Middle frontal gyrus (tissue), 1 donor: Measurements from ENCODE around the gene NINJ1.
"Not testable (repeated sequence)": the region's sequence is repeated elsewhere in the genome, so short reads cannot be mapped to it uniquely, and the experiment has no call there.

Experiments used
- DNase-seq: peaks from one replicate; pipeline ENCODE4 v3.0.0-alpha.2; 2015; ENCODE audit warnings: low spot score; ENCODE audit errors: extremely low spot score

Gene NINJ1

DNA sequence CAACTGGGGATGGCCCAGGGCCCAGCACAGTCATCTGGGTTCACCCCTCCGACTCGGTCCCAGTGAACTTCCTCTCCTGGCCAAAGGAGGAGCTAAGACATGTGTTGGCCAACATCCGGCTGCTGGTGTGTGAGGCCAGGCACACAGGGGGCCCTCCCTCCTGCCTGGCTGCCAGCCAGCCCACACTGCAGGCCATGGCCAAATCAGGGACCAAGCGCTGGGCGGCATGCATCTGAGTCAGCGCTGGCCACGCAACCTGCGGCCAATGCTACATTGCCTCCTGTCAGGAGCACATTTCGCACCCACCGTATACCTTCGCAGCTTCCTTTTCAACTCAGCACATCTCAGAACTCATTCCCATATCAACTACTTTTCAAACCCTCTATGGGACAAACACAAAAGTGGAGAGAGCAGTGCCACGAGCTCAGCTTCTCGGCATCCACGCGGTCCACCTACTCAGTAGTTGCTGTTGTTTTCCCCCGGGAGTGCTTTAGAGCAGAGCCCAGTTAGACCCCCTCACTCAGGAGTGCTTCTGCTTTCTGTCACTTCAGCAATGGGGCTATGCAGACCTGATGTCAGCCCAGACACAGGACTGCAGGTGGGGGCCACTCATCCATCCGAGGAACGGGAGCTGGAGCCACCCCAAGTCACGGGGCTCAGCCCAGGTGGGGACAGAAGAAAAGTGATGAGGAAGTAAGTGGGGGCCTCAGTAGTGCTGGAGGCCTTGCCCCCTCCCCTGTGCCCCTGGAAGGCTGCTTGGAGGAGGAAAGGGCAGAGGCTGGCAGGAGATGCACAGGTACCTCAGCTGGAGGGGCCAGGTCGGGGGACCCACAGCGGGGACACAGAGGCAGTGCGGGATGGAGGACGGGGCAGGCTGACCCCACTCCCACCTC, 13.9 kb downstream of the NINJ1 start:
- DNase-seq, result no peak

DNA sequence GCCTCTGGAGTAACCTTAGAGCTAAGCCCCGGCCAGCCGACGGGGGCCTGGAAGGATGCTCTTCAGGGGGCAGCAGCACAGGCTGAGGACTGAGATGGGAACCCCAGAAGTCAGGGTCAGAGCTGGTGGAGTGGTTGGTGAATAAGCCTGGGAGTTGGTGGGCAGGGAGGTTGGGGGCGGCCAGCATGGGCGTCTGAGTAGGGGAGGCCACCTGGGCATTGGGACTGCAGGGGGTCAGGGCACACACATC, 14.4 kb downstream of the NINJ1 start:
- DNase-seq, result no peak

DNA sequence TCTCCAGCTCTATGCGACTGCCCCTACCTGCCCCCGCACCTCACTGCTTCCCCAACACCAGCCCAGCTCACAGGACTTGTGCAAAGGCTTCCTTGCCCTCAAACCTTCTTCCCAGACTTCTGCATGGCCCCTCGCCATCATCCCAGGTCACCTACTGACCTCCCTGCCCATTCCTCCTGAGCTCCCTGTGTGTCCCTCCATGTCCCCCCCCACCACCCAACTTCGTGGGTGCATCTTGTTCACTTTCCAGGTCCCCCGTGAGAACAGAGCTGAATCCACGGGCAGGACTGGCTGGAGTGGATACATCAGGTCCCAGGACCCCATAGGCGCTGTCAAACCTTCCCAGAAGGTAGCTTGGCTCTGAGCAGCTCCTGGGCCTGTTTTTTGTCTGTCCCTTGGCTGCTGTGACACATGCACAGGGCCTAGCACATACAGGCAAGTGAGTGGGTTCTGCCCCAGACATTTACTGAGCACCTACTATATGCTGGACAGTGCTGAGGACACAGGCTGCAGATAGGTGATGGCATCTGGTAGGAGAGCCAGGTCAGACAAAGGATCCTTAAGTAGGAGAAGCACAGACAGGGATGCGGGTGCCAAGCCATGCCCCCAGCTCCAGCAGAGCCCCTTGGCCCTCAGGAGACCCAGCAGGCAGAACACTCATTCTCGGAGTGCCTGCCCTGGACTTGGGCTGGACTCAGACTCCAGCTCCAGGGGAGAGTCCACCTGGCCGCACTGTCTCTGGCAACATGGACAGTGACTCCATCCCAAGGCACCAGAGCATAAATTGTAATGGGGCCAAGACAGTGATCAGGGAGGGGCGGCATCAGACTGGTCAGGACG, 15.0 kb downstream of the NINJ1 start:
- DNase-seq, result no peak

DNA sequence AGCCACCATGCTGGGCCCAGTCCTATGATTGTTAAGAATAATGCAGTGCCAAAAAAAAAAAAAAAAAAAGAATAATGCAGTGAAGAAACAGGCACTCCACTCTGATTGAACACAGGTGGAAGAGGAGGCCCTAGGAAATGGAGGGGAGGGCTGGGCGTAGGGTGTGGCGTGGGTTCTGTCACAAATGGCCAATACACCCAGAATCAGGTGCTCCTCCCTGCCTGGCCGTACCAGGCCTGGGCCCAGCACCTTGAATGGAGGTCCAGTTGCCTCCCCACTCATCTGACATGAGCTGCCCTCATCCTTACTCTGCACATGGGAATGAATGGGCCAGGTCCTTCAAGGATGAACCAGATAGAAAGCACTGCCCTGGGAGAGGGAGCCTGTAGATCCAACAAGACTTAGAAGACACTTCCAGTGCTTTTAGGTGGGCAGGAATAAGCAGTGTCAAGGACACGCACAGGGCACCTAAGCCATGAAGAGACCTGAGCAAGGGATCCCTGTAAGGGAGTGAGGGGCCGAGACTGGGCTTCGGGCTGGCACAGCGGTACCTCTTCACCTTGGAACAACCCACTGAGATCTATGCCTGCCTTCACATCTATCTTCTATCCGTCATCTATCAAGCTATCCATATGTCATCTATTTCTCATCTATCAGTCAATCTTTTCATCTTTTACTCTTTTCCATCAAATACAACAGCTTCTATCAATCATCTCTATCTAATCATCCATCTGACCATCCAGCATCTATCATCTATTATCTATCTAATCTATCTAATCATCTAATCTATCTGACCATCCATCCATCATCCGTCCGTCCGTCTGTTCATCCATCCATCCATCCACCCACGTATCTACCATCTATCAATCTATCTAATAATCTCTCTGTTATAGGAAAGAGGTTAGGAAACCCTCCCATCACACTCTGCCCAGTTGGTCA, 15.9 kb downstream of the NINJ1 start:
- no peak for DNase-seq

DNA sequence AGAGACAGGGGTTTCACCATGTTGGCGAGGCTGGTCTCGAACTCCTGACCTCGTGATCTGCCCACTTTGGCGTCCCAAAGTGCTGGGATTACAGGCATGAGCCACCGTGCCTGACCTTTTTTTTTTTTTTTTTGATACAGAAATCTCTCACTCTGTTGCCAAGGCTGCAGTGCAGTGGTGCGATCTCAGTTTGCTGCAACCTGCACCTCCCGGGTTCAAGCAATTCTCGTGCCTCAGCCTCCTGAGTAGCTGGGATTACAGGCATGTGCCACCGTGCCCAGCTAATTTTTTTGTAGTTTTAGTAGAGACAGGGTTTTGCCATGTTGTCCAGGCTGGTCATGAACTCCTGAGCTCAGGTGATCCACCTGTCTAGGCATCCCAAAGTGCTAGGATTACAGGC, 16.5 kb downstream of the NINJ1 start:
- not testable (repeated sequence) for DNase-seq

DNA sequence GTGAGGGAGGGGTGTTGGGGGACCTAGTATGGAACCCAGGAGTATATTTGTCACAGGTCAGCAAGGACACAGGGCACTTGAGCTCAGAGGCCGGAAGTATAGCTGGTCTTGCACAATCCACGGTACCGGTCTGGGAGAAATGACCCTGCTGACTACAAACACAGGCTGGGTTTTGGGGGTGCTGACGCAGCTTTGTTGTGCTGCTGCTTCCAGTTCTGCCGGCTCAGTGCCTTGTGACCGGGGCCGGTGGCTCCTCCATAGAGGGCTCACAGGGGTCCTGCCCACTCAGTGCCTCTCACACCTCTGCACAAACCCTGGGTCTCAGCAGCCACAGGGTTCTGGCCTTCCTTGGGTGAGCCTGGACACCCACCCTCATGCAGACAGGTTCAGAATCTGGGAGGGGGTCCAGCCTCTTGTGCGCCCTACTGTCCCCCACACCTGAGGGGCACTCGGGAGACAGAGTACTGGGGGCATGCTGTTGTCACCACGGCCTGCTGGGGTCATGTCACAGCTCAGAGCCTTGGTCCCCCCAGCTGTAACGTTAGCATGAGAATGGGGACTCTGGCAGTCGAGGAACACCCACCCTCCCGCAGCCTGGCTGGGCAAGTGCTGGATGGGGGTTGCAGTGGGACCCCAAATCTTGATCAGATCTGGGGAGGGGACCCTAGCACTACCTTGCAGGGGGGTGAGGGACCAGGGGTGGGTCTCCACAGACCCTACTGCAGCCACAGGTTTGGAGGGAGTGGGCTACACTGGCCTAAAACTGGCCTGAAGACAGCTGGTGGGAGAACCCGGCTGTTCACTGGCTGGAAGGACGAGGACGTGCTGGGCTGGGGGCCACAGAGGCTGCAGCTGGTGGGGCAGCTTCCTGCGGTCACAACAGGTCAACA, 17.7 kb downstream of the NINJ1 start:
- DNase-seq, result no peak

DNA sequence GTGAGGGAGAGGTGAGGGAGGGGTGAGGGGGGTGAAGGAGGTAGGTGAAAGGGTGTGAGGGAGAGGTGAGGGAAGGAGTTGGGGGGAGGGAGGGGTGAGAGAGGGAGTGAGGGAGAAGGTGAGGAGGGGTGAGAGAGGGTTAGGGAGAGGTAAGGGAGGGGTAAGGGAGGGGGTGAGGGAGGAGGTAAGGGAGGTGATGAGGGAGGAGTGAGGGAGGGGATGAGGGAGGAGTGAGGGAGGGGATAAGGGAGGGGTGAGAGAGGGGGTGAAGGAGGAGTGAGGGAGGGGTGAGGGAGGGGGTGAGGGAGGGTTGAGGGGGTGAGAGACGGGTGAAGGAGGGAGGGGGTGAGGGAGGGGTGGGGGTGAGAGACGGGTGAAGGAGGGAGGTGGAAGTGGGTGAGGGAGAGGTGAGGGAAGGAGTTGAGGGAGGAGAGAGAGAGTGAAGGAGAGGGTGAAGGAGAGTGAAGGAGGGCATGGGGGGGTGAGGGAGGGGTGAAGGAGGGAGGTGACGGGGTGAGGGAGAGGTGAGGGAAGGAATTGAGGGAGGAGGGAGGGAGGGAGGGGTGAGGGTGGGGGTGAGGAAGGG, 18.5 kb downstream of the NINJ1 start:
- DNase-seq, result no peak

DNA sequence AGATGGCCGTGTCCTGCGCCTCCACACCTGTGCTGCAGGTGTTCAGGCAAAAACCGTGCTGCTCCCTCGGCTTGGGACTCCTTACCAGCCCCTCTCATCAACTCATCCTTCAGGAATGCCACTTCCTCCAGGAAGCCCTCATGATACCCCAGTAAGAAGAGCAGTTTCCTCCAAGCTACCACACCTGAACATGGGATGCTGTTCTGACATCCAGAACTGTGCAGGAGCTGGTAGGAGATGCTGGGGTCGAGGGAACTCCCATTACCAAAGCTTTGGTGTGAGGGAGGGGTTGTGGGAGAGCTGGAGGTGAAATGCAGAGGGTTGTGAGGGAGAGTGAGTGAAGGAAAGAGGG, 19.1 kb downstream of the NINJ1 start:
- no peak for DNase-seq

DNA sequence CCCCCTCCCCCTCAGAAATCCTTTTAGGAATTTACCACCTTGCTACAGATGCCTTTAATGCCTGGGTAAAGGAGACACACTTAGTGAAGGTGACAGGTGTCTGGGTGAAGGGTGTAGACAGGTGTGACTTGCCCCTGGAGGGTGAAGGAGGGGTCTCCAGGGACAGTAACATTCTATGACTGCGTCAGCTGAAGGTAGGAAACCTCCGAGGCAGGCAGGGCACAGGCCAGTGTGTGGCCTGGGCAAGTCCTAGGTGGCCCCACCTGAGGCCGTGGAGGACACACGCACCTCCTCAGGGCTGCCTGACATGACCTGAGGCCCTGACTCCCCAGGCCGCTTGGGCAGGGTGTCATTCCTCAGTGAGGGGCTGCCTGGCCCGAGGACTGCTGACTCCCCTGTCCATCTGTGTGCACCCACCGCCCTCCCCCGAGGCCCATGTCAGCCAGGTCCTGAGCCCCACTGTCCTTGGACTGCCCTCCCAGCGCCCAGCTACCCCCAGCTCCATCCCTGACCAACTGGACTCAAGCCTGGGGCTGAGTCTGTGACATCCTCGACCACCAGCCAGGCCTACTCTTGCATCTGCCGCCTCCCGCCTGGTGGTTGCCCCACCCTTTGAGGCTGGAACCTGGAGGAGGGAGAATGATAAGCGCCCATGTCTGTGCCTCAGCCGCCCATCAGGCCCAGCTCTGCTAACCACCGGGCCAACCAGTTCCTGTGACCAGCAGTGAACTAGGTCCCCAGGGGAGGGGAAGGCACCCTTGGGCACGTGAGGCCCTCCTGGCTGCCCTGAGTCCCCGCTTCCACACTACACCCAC, 19.7 kb downstream of the NINJ1 start:
- DNase-seq, result no peak

DNA sequence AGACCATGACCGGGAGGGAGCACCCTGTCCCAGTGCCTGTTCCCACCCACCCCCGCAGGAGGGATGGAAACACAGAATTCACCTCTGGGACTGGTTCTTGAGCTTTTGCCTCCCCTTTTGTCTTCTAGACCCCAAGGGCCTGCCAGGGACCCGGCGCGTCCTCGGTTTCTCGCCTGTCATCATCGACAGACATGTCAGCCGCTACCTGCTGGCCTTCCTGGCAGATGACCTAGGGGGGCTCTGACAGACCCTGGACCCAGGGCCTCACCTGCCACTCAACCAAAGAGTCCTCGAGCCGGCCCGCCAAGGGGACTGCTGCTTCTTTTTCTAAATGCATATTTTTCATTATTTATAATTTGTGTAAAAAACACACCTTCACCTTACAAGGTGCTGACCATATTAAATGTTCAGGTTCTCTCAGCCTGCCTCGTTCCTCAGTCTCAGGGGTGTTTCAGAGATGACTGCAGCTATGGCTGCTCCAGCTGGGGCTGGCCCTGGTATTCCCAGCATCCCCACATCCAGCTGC, 21.1 kb downstream of the NINJ1 start:
- no peak for DNase-seq

DNA sequence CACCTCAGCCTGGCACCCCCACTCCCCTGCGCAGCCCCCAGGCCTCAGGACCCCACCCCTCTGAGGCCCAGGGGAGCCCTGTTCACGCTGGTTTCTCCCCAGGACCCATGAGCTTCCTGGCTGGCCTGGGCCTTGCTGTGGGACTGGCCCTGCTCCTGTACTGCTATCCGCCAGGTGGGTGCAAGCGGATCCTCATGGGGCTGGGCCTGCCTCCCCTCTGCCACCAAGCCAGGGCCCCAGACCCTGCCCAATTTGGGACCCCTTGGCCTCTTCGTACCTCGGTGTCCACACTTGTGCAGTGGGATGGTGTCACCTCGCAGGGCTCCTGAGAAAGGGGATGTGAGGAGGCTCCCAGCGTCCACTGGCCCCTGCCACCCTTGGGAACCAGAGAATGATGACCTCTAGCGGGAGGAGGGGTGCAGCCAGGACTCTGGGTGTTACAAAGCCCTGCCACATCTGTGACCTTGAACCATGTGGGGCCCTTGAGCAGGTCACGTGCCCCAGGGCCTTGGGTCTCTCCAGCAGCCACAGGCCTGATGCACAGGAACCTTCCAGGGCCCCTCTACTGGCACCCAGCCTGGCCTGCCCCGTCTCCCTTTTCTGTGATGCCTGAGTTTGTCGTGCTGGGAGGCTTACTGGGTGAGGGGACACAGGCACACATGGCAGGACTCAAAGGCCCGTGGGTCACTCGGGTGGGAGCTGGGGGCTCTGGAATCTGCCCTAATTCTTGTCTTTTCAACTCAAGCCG, 21.8 kb downstream of the NINJ1 start:
- no peak for DNase-seq

DNA sequence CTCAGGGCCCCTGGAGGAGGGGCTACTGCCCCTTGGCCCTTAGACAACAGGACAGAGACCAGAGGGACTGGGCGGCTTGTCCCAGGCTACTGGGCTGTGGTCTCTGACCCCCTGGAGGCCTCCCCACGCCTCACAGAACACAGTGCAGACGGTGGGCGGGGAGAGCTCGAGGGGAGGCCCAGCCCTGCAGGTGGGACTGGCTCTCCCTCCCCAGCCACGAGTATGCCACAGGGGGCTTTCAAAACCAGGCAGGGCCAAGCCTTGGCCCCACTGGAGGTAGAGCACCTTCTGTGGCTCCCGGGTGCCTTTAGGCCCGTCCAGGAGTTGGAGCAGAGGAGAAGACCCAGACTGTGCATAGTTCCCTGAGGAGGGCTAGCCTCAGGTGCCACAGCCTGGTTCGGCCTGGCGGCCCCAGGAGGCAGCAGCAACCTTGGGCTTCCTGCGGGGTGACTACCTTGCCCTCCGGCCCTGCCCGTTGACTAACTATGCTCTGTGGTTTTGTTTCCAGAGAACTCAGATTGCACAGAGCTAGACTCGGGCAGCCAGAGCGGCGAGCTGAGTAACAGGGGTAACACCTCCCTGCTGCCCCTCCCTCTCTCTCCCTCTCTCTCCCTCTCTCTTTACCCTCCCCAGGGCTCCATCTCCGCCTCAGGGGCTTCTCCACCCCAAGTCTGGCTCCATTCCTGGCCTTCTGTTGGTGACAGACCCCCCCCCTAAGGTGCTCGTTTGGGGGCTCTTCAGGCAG, 22.5 kb downstream of the NINJ1 start:
- no peak for DNase-seq

DNA sequence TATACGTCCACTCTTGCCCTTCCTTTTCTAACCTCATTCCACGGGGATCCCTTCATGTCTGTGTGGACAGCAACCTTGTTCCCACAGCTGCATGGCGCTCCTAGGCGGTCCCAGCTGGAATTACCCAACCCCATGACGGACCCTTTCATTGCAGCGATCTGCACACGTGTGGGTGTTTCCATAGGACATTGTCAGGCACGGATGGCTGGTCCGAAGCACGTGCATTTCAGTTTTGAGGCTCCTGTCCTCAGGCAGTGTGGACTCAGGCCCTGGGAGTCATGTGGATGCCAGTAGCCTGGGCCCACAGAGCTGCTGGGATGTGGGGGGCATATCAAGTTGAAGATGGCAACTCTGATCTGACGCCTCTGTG, 23.1 kb downstream of the NINJ1 start:
- DNase-seq, result no peak

DNA sequence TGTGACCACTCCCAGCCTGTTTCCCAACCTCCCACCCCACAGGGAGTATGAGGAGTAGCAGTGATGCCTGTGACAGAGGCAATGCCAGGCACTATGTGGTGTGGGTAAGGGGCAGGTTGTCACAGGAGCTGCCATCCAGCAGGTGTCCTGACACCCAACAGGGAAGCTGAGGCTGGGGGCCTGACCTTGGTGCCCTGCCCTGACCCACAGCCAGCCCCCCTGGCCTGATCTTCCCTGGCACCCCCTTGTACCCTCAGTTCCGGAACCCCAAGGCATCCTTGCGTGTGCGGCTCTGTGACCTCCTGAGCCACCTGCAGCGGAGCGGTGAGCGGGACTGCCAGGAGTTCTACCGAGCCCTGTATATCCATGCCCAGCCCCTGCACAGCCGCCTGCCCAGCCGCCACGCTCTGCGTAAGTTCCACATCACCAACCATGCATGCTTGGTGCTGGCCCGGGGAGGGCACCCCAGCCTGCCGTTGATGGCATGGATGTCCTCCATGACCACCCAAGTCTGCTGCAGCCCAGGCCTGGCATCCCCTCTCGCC, 23.7 kb downstream of the NINJ1 start:
- DNase-seq, result no peak

DNA sequence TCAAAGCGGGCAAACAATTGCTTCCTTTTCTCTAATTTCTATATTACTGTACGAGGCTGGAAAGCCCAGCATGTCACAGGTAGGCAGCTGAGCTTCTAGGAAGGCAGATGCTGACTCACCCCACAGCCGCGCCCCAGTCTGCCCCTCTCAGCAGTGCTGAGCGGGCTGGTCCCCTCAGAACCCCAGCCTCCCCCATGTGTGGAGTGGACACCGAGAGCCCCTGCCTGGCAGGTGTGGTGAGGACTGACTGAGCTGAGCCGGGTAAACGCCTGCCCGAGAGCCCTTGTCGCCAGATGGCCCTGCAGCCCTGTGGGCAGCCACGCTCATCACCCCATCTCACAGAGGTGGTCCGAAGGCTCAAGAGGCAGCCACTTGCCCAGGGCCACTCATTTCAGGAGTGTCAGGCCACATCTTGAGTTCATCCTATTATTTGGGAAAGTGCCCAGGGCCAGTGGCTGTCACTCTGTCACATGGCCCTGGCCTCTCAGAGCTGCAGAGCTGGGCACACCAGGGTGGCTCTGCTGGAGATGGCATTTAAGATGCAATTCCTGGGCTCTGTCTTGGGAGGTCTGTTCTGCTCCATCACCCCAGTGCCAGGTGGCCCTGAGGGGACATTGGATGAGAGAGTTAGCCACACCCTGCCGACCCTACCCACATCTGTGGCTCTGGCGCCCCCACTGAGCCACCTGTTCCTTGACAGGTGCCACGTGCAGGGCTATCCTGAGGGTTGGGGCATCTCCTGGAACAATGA, 25.6 kb downstream of the NINJ1 start:
- no peak for DNase-seq

DNA sequence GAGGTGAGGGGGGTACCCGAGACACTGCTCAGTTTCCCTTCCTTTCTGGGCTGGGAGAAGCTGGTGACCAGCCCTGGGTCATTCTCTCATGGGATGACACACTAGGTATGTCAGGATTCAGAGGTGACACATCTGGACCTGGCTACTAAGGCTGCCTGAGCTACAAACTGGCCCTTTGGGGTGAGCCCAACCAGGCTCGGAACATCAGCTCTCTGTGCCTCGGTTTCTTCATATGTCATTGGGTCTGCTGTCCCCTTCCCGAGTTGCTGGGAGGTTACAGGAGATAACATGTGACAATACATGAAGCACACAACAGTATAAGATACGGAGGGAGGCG, 26.3 kb downstream of the NINJ1 start:
- no peak for DNase-seq
